GM18909 (cell line): ENCODE measurements around the gene ULK4.

Experiments used
- ATAC-seq: cut with Tn5 transposase; IDR thresholded peaks from one replicate; pipeline ENCODE4 v1.9.1; 2021; ENCODE audit warnings: mild to moderate bottlenecking; ENCODE audit not compliant: unreplicated experiment, poor library complexity

Gene ULK4

GRCh38 chr3:41331041-41331440 is 630.9 kb downstream of the ULK4 start:
- no peak for ATAC-seq

GRCh38 chr3:41330465-41330864 is 631.4 kb downstream of the ULK4 start:
- no peak for ATAC-seq

GRCh38 chr3:41329881-41330280 is 632.0 kb downstream of the ULK4 start:
- ATAC-seq, result no peak

- ATAC-seq, result no peak
These were observed 633.0 kb downstream of the ULK4 start for GRCh38 chr3:41328926-41329325.

- no peak for ATAC-seq
These were observed 634.2 kb downstream of the ULK4 start for GRCh38 chr3:41327718-41328117.

- ATAC-seq, result no peak
These were observed 637.8 kb downstream of the ULK4 start for GRCh38 chr3:41324156-41324475.

GRCh38 chr3:41323467-41324155 is 638.3 kb downstream of the ULK4 start:
- no peak for ATAC-seq

GRCh38 chr3:41321642-41321980 is 640.3 kb downstream of the ULK4 start:
- no peak for ATAC-seq

- ATAC-seq, result no peak
These were observed 640.8 kb downstream of the ULK4 start for GRCh38 chr3:41320953-41321641.

- ATAC-seq, result no peak
These were observed 643.4 kb downstream of the ULK4 start for GRCh38 chr3:41318520-41318919.

GRCh38 chr3:41317718-41318117 is 644.2 kb downstream of the ULK4 start:
- ATAC-seq, result no peak

GRCh38 chr3:41317298-41317697 is 644.6 kb downstream of the ULK4 start:
- ATAC-seq, result no peak

GRCh38 chr3:41315126-41315525 is 646.8 kb downstream of the ULK4 start:
- ATAC-seq, result no peak

GRCh38 chr3:41308119-41308518 is 653.8 kb downstream of the ULK4 start:
- no peak for ATAC-seq

- ATAC-seq, result no peak
These were observed 654.8 kb downstream of the ULK4 start for GRCh38 chr3:41307065-41307464.

- ATAC-seq, result no peak
These were observed 657.3 kb downstream of the ULK4 start for GRCh38 chr3:41304593-41304992.

GRCh38 chr3:41302295-41302694 is 659.6 kb downstream of the ULK4 start:
- no peak for ATAC-seq

- ATAC-seq, result no peak
These were observed 660.4 kb downstream of the ULK4 start for GRCh38 chr3:41301548-41301947.

- no peak for ATAC-seq
These were observed 662.9 kb downstream of the ULK4 start for GRCh38 chr3:41299036-41299435.

GRCh38 chr3:41297750-41298149 is 664.2 kb downstream of the ULK4 start:
- ATAC-seq, result no peak

- ATAC-seq, result no peak
These were observed 665.3 kb downstream of the ULK4 start for GRCh38 chr3:41296556-41296955.

GRCh38 chr3:41295740-41296139 is 666.2 kb downstream of the ULK4 start:
- no peak for ATAC-seq
